GM23248 (cell line): ENCODE measurements around the gene MYH8. TPM values are rescaled to one million over a fixed set of nuclear protein-coding genes. Genes with fewer than 3 reads are reported as not detected.
A peak's percentile ranks its signal among the peaks of the same experiment; 100 is the strongest.

Experiments used
- DNase-seq: peaks from one replicate; pipeline ENCODE4 v3.0.0-alpha.2; 2015
- H2AFZ ChIP-seq: fragments of 200-600 bp; sonication (generic); 2 replicates; pipeline ENCODE4 v1.6.1; 2016; ENCODE audit warnings: antibody characterized with exemption
- H3F3A ChIP-seq: fragments of 200-600 bp; sonication (generic); 2 replicates; pipeline ENCODE4 v1.6.1; 2016; ENCODE audit warnings: mild to moderate bottlenecking, antibody characterized with exemption, mixed run types; ENCODE audit not compliant: insufficient read depth
- H3K27ac ChIP-seq: fragments of 200-600 bp; sonication (generic); 2 replicates; pipeline ENCODE4 v1.5.1; 2016; ENCODE audit warnings: mild to moderate bottlenecking
- H3K27me3 ChIP-seq: fragments of 200-600 bp; sonication (generic); replicated peaks from 2 replicates; pipeline ENCODE4 v1.6.1; 2016; ENCODE audit warnings: mild to moderate bottlenecking; ENCODE audit not compliant: insufficient read depth
- H3K36me3 ChIP-seq: fragments of 200-600 bp; sonication (generic); 2 replicates; pipeline ENCODE4 v1.6.1; 2016; ENCODE audit warnings: low read depth, mild to moderate bottlenecking
- H3K4me1 ChIP-seq: fragments of 200-600 bp; sonication (generic); 2 replicates; pipeline ENCODE4 v1.6.1; 2016; ENCODE audit warnings: mild to moderate bottlenecking; ENCODE audit not compliant: insufficient read depth
- H3K4me2 ChIP-seq: fragments of 200-600 bp; sonication (generic); one replicate; pipeline ENCODE4 v1.6.1; 2016; ENCODE audit warnings: mild to moderate bottlenecking; ENCODE audit not compliant: unreplicated experiment
- H3K4me3 ChIP-seq: fragments of 200-600 bp; sonication (generic); 2 replicates; pipeline ENCODE4 v1.5.1; 2016; ENCODE audit warnings: mild to moderate bottlenecking
- H3K79me2 ChIP-seq: fragments of 200-600 bp; sonication (generic); 2 replicates; pipeline ENCODE4 v1.6.1; 2016; ENCODE audit warnings: mild to moderate bottlenecking; ENCODE audit not compliant: insufficient read depth
- H3K9ac ChIP-seq: fragments of 200-600 bp; sonication (generic); 2 replicates; pipeline ENCODE4 v1.6.1; 2016; ENCODE audit warnings: mild to moderate bottlenecking
- H3K9me2 ChIP-seq: fragments of 200-600 bp; sonication (generic); 2 replicates; pipeline ENCODE4 v1.6.1; 2016; ENCODE audit warnings: mixed run types, mild to moderate bottlenecking, moderate library complexity; ENCODE audit not compliant: insufficient read depth
- H3K9me3 ChIP-seq: fragments of 200-600 bp; sonication (generic); one replicate; pipeline ENCODE4 v1.6.1; 2017; ENCODE audit warnings: low read depth
- H4K20me1 ChIP-seq: fragments of 200-600 bp; sonication (generic); 2 replicates; pipeline ENCODE4 v1.6.0; 2016; ENCODE audit not compliant: insufficient read depth
- EZH2 ChIP-seq: fragments of 200-600 bp; sonication (generic); IDR thresholded peaks from 2 replicates; pipeline ENCODE4 v1.6.1; 2018; ENCODE audit warnings: antibody characterized with exemption, mild to moderate bottlenecking; ENCODE audit not compliant: insufficient read depth, poor library complexity, severe bottlenecking
- EZH2phosphoT487 ChIP-seq: fragments of 200-600 bp; sonication (generic); IDR thresholded peaks from 2 replicates; pipeline ENCODE4 v1.6.1; 2018; ENCODE audit warnings: antibody characterized with exemption, moderate library complexity, mild to moderate bottlenecking, low read depth; ENCODE audit not compliant: insufficient read depth
- WGBS, 2 experiments: methylation state at CpG; one replicate each; pipeline ENCODE4 v1.1.6; 2015 to 2017; ENCODE audit warnings: low lambda C conversion rate in 2 of 2, low coverage in 1 of 2; ENCODE audit errors: missing lambda C conversion rate in 2 of 2; 5-methylcytosine and 5-hydroxymethylcytosine counted together
- in situ Hi-C: fragments of 300-500 bp; cut with MboI; formaldehyde crosslinking; loops from 2 replicates; pipeline ENCODE4 v1.15.0; 2020
- polyA plus RNA-seq: library from polyadenylated mRNA; unstranded; fragments of >200 nt; fragmentation: Nextera tagmentation; extraction: Ambion mirVana; gene quantifications from 2 replicates; pipeline ENCODE4 v1.2.1, GENCODE V29; 2016
- total RNA-seq: library from RNA; depleted of rRNA; stranded (reverse); fragments of >200 nt; shearing (Covaris generic); gene quantifications from 2 replicates; pipeline ENCODE4 v1.2.3, GENCODE V29; 2014; rRNA removed

MYH8 gene
- total and polyA plus RNA-seq, 2 experiments from 2014 or later: not detected

DNA sequence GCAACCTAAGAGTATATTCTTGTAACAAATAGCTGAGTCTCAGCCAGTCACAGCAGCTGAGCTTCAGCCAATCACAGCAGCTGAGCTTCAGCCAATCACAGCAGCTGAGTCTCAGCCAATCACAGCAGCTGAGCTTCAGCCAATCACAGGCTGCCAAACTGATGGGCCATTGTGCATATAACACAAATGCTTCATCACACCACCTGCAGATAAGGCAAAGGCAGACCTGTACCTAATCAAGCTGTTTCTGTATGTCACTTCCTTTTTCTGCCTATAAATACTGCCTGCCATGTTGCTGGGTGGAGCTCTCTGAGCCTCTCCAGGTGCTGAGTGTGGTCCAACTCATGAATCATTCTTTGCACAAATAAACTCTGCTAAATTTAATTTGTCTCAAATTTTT, 68.9 kb downstream of the MYH8 start:
- H3K79me2 ChIP-seq: no peaks in the 10 kb centered on the region
- no peak overlapping the region for H2AFZ ChIP-seq
- DNase-seq: no peak
- no peak overlapping the region for H3K9ac ChIP-seq
- no peaks in the 10 kb centered on the region for H3K9me3 ChIP-seq
- no peaks in the 10 kb centered on the region for H4K20me1 ChIP-seq
- no peak overlapping the region for H3K27ac ChIP-seq
- no peaks in the 10 kb centered on the region for H3K4me1 ChIP-seq
- no peak overlapping the region for H3K4me3 ChIP-seq
- H3K27me3 ChIP-seq: 0 out of 2 replicates have a peak, but pooled peaks cover under 1% of the 10 kb centered on the region
- no peak overlapping the region for H3K4me2 ChIP-seq
- in situ Hi-C loops: no loop called here
- no peak for TF ChIP-seq EZH2
- TF ChIP-seq EZH2phosphoT487: no peak
- no peaks in the 10 kb centered on the region for H3F3A ChIP-seq
- H3K36me3 ChIP-seq: no peaks in the 10 kb centered on the region
- no peaks in the 10 kb centered on the region for H3K9me2 ChIP-seq

DNA sequence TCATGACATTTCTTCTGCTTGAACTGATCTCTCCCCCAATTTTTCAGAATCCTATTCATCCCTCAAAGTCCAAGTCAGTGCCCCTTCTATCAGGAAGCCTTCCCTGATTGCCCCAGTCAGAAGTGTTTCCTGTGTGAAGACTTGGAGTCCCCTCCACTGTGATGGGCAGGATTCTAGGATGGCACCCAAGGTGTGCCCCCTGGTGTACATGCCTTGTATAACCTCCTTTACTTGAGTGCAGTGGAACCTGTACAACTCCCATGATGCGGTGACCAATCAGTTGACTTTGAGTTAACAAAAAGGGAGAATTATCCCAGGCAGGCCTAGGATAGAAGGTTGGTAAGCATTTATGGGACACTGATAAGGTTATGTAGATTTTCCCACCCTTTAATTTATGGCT, 72.3 kb downstream of the MYH8 start:
- no peak overlapping the region for H3K9ac ChIP-seq
- no peak overlapping the region for H2AFZ ChIP-seq
- peak; percentile 11 for DNase-seq
- no peak overlapping the region for H3K4me2 ChIP-seq
- H3K79me2 ChIP-seq: no peaks in the 10 kb centered on the region
- H3F3A ChIP-seq: no peaks in the 10 kb centered on the region
- no peaks in the 10 kb centered on the region for H3K36me3 ChIP-seq
- H4K20me1 ChIP-seq: no peaks in the 10 kb centered on the region
- no peaks in the 10 kb centered on the region for H3K4me1 ChIP-seq
- no peak for TF ChIP-seq EZH2
- no peak for TF ChIP-seq EZH2phosphoT487
- no peaks in the 10 kb centered on the region for H3K9me2 ChIP-seq
- H3K27me3 ChIP-seq: no peaks in the 10 kb centered on the region
- no peak overlapping the region for H3K4me3 ChIP-seq
- no peak overlapping the region for H3K27ac ChIP-seq
- H3K9me3 ChIP-seq: no peaks in the 10 kb centered on the region
- in situ Hi-C loops: no loop called here
- 94 to 100% methylated on average over 1 of the region's 1 CpG for WGBS, 2 experiments

DNA sequence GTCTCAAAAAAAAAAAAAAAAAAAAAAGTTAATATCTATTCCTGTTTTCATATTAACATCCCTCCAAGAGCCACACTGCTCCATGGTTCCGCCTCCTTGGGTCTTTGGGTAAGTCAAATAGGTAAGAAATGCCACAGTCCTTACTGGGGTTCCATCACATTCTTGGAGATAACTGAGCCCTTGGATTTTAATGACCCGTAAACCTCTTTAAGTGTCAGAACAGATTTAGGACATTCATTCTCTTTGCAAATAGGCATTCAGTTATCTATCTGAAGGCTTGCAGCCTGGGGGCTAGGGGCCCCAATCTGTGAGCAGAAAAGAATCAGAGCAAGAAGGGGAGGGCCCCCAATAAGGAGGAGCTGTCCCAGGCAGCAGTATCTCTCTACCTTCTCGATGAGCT, 76.9 kb downstream of the MYH8 start:
- Histone ChIP-seq H3F3A (no peaks in the 10 kb centered on the region), H3K4me3 (no peak overlapping the region), H3K79me2 (no peaks in the 10 kb centered on the region), H3K9me2 (no peaks in the 10 kb centered on the region), H2AFZ (no peak overlapping the region), H3K27ac (no peak overlapping the region), H3K4me2 (no peak overlapping the region), H3K36me3 (no peaks in the 10 kb centered on the region), H4K20me1 (no peaks in the 10 kb centered on the region), H3K9me3 (no peaks in the 10 kb centered on the region), H3K27me3 (peaks cover 5% of the 10 kb centered on the region; the same call in 1 of the 2 replicates), H3K9ac (no peak overlapping the region), H3K4me1 (no peaks in the 10 kb centered on the region)
- TF ChIP-seq EZH2phosphoT487 (no peak), EZH2 (no peak)
- DNase-seq: no peak
- WGBS, 2 experiments: 60 to 79% methylated on average over 3 of the region's 3 CpGs
- in situ Hi-C loops: no loop called here

Other genes starting within 250 kb of the MYH8 start
- 13.4 and 15.0 TPM in 2 replicates for gene GAS7, start 223.3 kb downstream of the MYH8 start, total RNA-seq
- gene GAS7, start 223.3 kb downstream of the MYH8 start, polyA plus RNA-seq: 6.7 TPM in 2 replicates
- not detected in 2 replicates for gene MYH13, start 48.9 kb downstream of the MYH8 start, total RNA-seq
- gene MYH13, start 48.9 kb downstream of the MYH8 start, polyA plus RNA-seq: 0.03 TPM in 1 of 2 replicates, not detected in the other
- gene MYH4, start 47.6 kb upstream of the MYH8 start, total RNA-seq: not detected in 2 replicates
- gene MYH4, start 47.6 kb upstream of the MYH8 start, polyA plus RNA-seq: not detected in 2 replicates
- gene MYH1, start 96.6 kb upstream of the MYH8 start, total RNA-seq: under 0.01 and 0.11 TPM in 2 replicates
- gene MYH1, start 96.6 kb upstream of the MYH8 start, polyA plus RNA-seq: 0.04 and 0.10 TPM in 2 replicates
- 0.65 and 1.5 TPM in 2 replicates for gene MYH2, start 127.7 kb upstream of the MYH8 start, total RNA-seq
- 0.32 and 0.59 TPM in 2 replicates for gene MYH2, start 127.7 kb upstream of the MYH8 start, polyA plus RNA-seq
- 1.1 and 3.1 TPM in 2 replicates for gene MYH3, start 235.4 kb upstream of the MYH8 start, total RNA-seq
- gene MYH3, start 235.4 kb upstream of the MYH8 start, polyA plus RNA-seq: 0.26 TPM in 1 of 2 replicates, not detected in the other